Spleen (tissue), 7 donors: ENCODE measurements around the gene PDZD2.

Experiments used
- POLR2A ChIP-seq, 3 donors: fragments of 450-650 bp; IDR thresholded peaks; one replicate each; pipeline ENCODE4 v1.5.1; 2017; ENCODE audit warnings: antibody characterized with exemption in 3 of 3, mild to moderate bottlenecking in 1 of 3
- TF ChIP-seq, protein P1 (sequence below), 11 experiments: fragments of 200-600 bp in 7 of 11; fragments of 450-650 bp in 4 of 11; sonication (generic) in 4 of 11; IDR thresholded peaks in 8 of 11; conservative IDR thresholded peaks in 3 of 11; 1 replicate in 7 of 11; 2 replicates in 4 of 11; pipeline versions ENCODE4 v1.4.0 to v1.8.0; 2016 to 2021; ENCODE audit warnings: antibody characterized with exemption in 11 of 11, inconsistent platforms in 4 of 11, mild to moderate bottlenecking in 1 of 11
- donor health status: DM: no; HTN: no; CAD: no; lungs with moderate emphysema.
- donor health status: DM: no; HTN: no; CAD: no.
- donor health status: DM: no; HTN: no; CAD: no.

- TF ChIP-seq, protein P1, sequence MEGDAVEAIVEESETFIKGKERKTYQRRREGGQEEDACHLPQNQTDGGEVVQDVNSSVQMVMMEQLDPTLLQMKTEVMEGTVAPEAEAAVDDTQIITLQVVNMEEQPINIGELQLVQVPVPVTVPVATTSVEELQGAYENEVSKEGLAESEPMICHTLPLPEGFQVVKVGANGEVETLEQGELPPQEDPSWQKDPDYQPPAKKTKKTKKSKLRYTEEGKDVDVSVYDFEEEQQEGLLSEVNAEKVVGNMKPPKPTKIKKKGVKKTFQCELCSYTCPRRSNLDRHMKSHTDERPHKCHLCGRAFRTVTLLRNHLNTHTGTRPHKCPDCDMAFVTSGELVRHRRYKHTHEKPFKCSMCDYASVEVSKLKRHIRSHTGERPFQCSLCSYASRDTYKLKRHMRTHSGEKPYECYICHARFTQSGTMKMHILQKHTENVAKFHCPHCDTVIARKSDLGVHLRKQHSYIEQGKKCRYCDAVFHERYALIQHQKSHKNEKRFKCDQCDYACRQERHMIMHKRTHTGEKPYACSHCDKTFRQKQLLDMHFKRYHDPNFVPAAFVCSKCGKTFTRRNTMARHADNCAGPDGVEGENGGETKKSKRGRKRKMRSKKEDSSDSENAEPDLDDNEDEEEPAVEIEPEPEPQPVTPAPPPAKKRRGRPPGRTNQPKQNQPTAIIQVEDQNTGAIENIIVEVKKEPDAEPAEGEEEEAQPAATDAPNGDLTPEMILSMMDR (IDR thresholded peaks at IDR 0.05 in 8 of 11, conservative IDR thresholded peaks at IDR 0.05 in 3 of 11), result no peak
- no peak for TF ChIP-seq POLR2A (IDR thresholded peaks at IDR 0.05)
Observed at GRCh38 chr5:32001284-32001683, 362.4 kb downstream of the PDZD2 start.
